ENCODE measurements around the gene TMEM63C. TPM values are rescaled to one million over a fixed set of nuclear protein-coding genes. Genes with fewer than 3 reads are reported as not detected.

TMEM63C gene
- total and polyA plus RNA-seq, 2 donors from 2014 or later, result 0.84 to 1.9 TPM

- FAIRE-seq, result no peak
Measured at GRCh38 chr14:77151245-77151644, 30.4 kb upstream of the TMEM63C start.

GRCh38 chr14:77151918-77152588, 29.5 kb upstream of the TMEM63C start:
- intact Hi-C loops (cut with DNase I), result no loop called here
- no peaks in the 10 kb centered on the region for H3K27me3 ChIP-seq (ENCODE audit: control insufficient read depth, insufficient read depth, low read length)
- no peak overlapping the region for H3K9ac ChIP-seq (ENCODE audit: low read length in 3 of 3)
- DNase-seq (no peak), FAIRE-seq (no peak)
- TF ChIP-seq CTCF (IDR thresholded peaks at IDR 0.05; ENCODE audit: borderline replicate concordance, extremely low read depth, insufficient read depth), result no peak
- H3K27ac ChIP-seq (ENCODE audit: low read depth in 2 of 2, low read length in 2 of 2), result no peak overlapping the region
- H3K4me1 ChIP-seq (ENCODE audit: control insufficient read depth in 2 of 3, insufficient read depth in 2 of 3, low read depth in 1 of 3, low read length in 3 of 3), result no peaks in the 10 kb centered on the region
- H3K4me3 ChIP-seq (ENCODE audit: low read length in 3 of 3), result no peak overlapping the region
- H3K36me3 ChIP-seq (ENCODE audit: control insufficient read depth in 2 of 3, insufficient read depth in 3 of 3, low read length in 3 of 3), result no peaks in the 10 kb centered on the region
- no peaks in the 10 kb centered on the region for H3K9me3 ChIP-seq (ENCODE audit: control insufficient read depth in 2 of 3, insufficient read depth in 1 of 3, low read length in 3 of 3)

More at GRCh38 chr14:77151245-77151644, 30.4 kb upstream of the TMEM63C start:
- Histone ChIP-seq H3K27ac (ENCODE audit: low read depth in 2 of 2, low read length in 2 of 2) (no peak overlapping the region), H3K4me3 (ENCODE audit: low read length in 3 of 3) (no peak overlapping the region), H3K36me3 (ENCODE audit: control insufficient read depth in 2 of 3, insufficient read depth in 3 of 3, low read length in 3 of 3) (no peaks in the 10 kb centered on the region), H3K9ac (ENCODE audit: low read length in 3 of 3) (no peak overlapping the region), H3K9me3 (ENCODE audit: control insufficient read depth in 2 of 3, insufficient read depth in 1 of 3, low read length in 3 of 3) (no peaks in the 10 kb centered on the region), H3K4me1 (ENCODE audit: control insufficient read depth in 2 of 3, insufficient read depth in 2 of 3, low read depth in 1 of 3, low read length in 3 of 3) (no peaks in the 10 kb centered on the region), H3K27me3 (ENCODE audit: control insufficient read depth, insufficient read depth, low read length) (peaks cover 4% of the 10 kb centered on the region)
- intact Hi-C loops (cut with DNase I), result no loop called here
- TF ChIP-seq CTCF (IDR thresholded peaks at IDR 0.05; ENCODE audit: borderline replicate concordance, extremely low read depth, insufficient read depth), result no peak
- peak in 2 of 5 donors; percentile 22 to 34 for DNase-seq

GRCh38 chr14:77153802-77154201, 27.8 kb upstream of the TMEM63C start:
- no peak for TF ChIP-seq CTCF (IDR thresholded peaks at IDR 0.05; ENCODE audit: borderline replicate concordance, extremely low read depth, insufficient read depth)
- no peaks in the 10 kb centered on the region for H3K36me3 ChIP-seq (ENCODE audit: control insufficient read depth in 2 of 3, insufficient read depth in 3 of 3, low read length in 3 of 3)
- peaks cover 3% of the 10 kb centered on the region for H3K27me3 ChIP-seq (ENCODE audit: control insufficient read depth, insufficient read depth, low read length)
- no peaks in the 10 kb centered on the region for H3K4me1 ChIP-seq (ENCODE audit: control insufficient read depth in 2 of 3, insufficient read depth in 2 of 3, low read depth in 1 of 3, low read length in 3 of 3)
- intact Hi-C loops (cut with DNase I), result no loop called here
- DNase-seq (no peak), FAIRE-seq (no peak)
- no peak overlapping the region for H3K4me3 ChIP-seq (ENCODE audit: low read length in 3 of 3)
- H3K9me3 ChIP-seq (ENCODE audit: control insufficient read depth in 2 of 3, insufficient read depth in 1 of 3, low read length in 3 of 3), result peaks cover 0 to 1% (median 0%) of the 10 kb centered on the region in 3 donors
- no peak overlapping the region for H3K9ac ChIP-seq (ENCODE audit: low read length in 3 of 3)
- H3K27ac ChIP-seq (ENCODE audit: low read depth in 2 of 2, low read length in 2 of 2), result no peak overlapping the region

All from kidney (tissue), 14 donors.